ENCODE results near the gene ADAMTS5. TPM values are rescaled to one million over a fixed set of nuclear protein-coding genes. Genes with fewer than 3 reads are reported as not detected.

ADAMTS5 gene
- total and polyA plus RNA-seq, 2 donors (not counting 3 experiments of a cell fraction or from before 2014, with no cell fraction given): not detected

DNA sequence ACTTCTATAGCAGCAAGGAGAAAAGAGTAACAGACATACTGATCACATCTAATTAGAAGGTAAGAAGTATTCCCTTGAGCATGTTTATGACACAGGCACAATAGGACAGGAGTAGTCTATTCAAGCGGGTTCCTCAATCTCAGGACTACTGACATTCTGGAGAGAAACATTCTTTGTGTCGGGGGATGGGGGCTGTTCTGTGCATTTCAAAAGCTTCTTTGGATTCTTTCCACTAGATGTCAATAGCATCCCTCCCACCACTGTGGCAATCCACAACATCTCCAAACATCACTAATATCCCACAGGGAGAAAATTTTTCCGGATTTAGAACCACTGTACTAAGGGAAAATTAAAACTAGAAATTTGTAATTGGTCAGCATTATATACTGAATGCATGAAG, 56.9 kb downstream of the ADAMTS5 start:
- dilution Hi-C loops (cut with MboI; ENCODE audit: extremely low pct_ligation_motif_present, low sequenced_read_pairs): no loop called here
- DNase-seq (ENCODE audit: low read depth, low spot score) (no peak), FAIRE-seq (no peak)
- Histone ChIP-seq H3K9me1 (replicated peaks; ENCODE audit: control insufficient read depth, extremely low read depth, insufficient read depth, low read length) (no peaks in the 10 kb centered on the region), H2AFZ (ENCODE audit: low read depth, low read length) (no peak overlapping the region), H3K9ac (replicated peaks; ENCODE audit: extremely low read depth, insufficient read depth, low read length) (no peak overlapping the region), H3K36me3 (ENCODE audit: control insufficient read depth in 2 of 2, extremely low read depth in 1 of 2, insufficient read depth in 2 of 2, low read length in 2 of 2) (no peaks in the 10 kb centered on the region), H3K4me3 (replicated peaks in 1 of 3; ENCODE audit: insufficient read depth in 1 of 3, low read depth in 1 of 3, low read length in 3 of 3) (no peak overlapping the region), H3K4me2 (ENCODE audit: insufficient read depth, low read length) (no peak overlapping the region), H3K27ac (ENCODE audit: insufficient read depth, low read depth, low read length) (no peak overlapping the region), H4K20me1 (replicated peaks; ENCODE audit: control insufficient read depth, extremely low read depth, insufficient read depth, low read length) (no peaks in the 10 kb centered on the region), H3K27me3 (ENCODE audit: control insufficient read depth in 2 of 2, insufficient read depth in 2 of 2, low read length in 2 of 2) (no peaks in the 10 kb centered on the region), H3K9me3 (replicated peaks; ENCODE audit: control insufficient read depth, insufficient read depth, low read length) (no peaks in the 10 kb centered on the region), H3K4me1 (ENCODE audit: control insufficient read depth, extremely low read depth, insufficient read depth, low read length) (no peaks in the 10 kb centered on the region), H3K79me2 (ENCODE audit: control insufficient read depth, insufficient read depth, low read length) (no peaks in the 10 kb centered on the region)
- no TSS peak for BruUV-seq (replicated peaks)
- POLR2A ChIA-PET: no interaction called here
- no peak for TF ChIP-seq FOS (IDR thresholded peaks at IDR 0.05; ENCODE audit: borderline replicate concordance, insufficient read depth, low read length)
- TF ChIP-seq JUN (IDR thresholded peaks at IDR 0.05; ENCODE audit: borderline replicate concordance, insufficient read depth, insufficient read length, low read depth): no peak
- no peak for TF ChIP-seq MAX (IDR thresholded peaks at IDR 0.05; ENCODE audit: insufficient read depth, insufficient read length)
- TF ChIP-seq POLR2A (IDR thresholded peaks at IDR 0.05; ENCODE audit: low read depth, low read length): no peak
- TF ChIP-seq MYC (IDR thresholded peaks at IDR 0.05; ENCODE audit: low read depth, low read length): no peak
- TF ChIP-seq POLR2AphosphoS5 (IDR thresholded peaks at IDR 0.05; ENCODE audit: insufficient read depth, low read depth, low read length): no peak
- no peak for TF ChIP-seq EZH2 (IDR thresholded peaks at IDR 0.05; ENCODE audit: borderline replicate concordance, low read depth, low read length, severe bottlenecking)
- TF ChIP-seq, protein P1, sequence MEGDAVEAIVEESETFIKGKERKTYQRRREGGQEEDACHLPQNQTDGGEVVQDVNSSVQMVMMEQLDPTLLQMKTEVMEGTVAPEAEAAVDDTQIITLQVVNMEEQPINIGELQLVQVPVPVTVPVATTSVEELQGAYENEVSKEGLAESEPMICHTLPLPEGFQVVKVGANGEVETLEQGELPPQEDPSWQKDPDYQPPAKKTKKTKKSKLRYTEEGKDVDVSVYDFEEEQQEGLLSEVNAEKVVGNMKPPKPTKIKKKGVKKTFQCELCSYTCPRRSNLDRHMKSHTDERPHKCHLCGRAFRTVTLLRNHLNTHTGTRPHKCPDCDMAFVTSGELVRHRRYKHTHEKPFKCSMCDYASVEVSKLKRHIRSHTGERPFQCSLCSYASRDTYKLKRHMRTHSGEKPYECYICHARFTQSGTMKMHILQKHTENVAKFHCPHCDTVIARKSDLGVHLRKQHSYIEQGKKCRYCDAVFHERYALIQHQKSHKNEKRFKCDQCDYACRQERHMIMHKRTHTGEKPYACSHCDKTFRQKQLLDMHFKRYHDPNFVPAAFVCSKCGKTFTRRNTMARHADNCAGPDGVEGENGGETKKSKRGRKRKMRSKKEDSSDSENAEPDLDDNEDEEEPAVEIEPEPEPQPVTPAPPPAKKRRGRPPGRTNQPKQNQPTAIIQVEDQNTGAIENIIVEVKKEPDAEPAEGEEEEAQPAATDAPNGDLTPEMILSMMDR (IDR thresholded peaks at IDR 0.05; ENCODE audit: extremely low read depth in 1 of 2, insufficient read depth in 1 of 2, low read depth in 1 of 2, low read length in 2 of 2): no peak
- CTCF ChIA-PET: no interaction called here
- intact Hi-C loops (cut with micrococcal nuclease): no loop called here
